Tibial artery (tissue), 4 donors: ENCODE measurements around the gene SLC9A9.
"Not testable (repeated sequence)": the region's sequence is repeated elsewhere in the genome, so short reads cannot be mapped to it uniquely, and the experiment has no call there.

Experiments used
- DNase-seq, 2 donors: peaks; one replicate each; pipeline ENCODE4 v3.0.0-alpha.2; 2019
- H3K27ac ChIP-seq, 2 donors: fragments of 200-600 bp; sonication (generic) in 1 of 2; 1 replicate in 1 of 2; 2 replicates in 1 of 2; pipeline ENCODE4 v1.5.1; 2018 to 2019; ENCODE audit warnings: mild to moderate bottlenecking in 1 of 2
- H3K27me3 ChIP-seq, 2 donors: fragments of 200-600 bp; sonication (generic) in 1 of 2; one replicate each; pipeline versions ENCODE4 v1.5.1 to v1.6.0; 2016 to 2019
- H3K36me3 ChIP-seq, 3 donors: fragments of 200-600 bp; sonication (generic) in 2 of 3; one replicate each; pipeline ENCODE4 v1.5.1; 2016 to 2019; ENCODE audit warnings: mild to moderate bottlenecking in 2 of 3
- H3K4me1 ChIP-seq, 4 donors: fragments of 200-600 bp; sonication (generic) in 2 of 4; 1 replicate in 3 of 4; 2 replicates in 1 of 4; pipeline ENCODE4 v1.5.1; 2016 to 2019
- H3K4me3 ChIP-seq, 2 donors: fragments of 200-600 bp; sonication (generic) in 1 of 2; 1 replicate in 1 of 2; 2 replicates in 1 of 2; pipeline ENCODE4 v1.5.1; 2018 to 2019; ENCODE audit warnings: mild to moderate bottlenecking in 2 of 2
- H3K9me3 ChIP-seq, 3 donors: fragments of 200-600 bp; sonication (generic) in 1 of 3; one replicate each; pipeline ENCODE4 v1.5.1; 2016 to 2019
- intact Hi-C: fragments of 100-400 bp; cut with DNase I; formaldehyde crosslinking; loops from one replicate; pipeline ENCODE4 v1.15.0; 2023; ENCODE audit warnings: low total_unique reads
- TF ChIP-seq, protein P1 (sequence below), 2 experiments: fragments of 200-600 bp in 1 of 2; fragments of 450-650 bp in 1 of 2; IDR thresholded peaks; one replicate each; pipeline ENCODE4 v1.5.1; 2017 to 2019; ENCODE audit warnings: antibody characterized with exemption in 2 of 2, mild to moderate bottlenecking in 1 of 2, moderate library complexity in 1 of 2

The SLC9A9 gene

DNA sequence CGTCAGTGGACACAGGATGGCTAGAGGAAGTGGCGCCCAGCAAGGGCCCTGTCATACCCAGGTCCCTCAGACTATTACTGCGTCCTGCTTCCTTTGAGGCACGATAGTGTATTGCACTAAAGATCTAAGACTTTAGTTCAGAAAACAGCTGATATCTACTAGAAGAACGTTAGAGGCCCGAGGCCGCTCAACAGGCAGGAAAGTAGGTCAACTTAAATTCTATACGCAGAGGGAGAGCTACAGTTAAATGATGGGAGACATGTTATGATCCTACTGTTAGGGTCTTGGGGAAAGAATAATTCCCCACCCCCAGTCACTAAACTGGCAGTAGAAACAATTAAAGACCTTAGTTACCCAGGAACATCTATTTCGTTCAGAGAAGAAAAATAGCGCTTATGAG, 410.9 kb downstream of the SLC9A9 start:
- no peak for DNase-seq
- no peak overlapping the region for H3K27ac ChIP-seq
- H3K36me3 ChIP-seq = no peaks in the 10 kb centered on the region
- H3K9me3 ChIP-seq = no peaks in the 10 kb centered on the region
- no peaks in the 10 kb centered on the region for H3K4me1 ChIP-seq
- intact Hi-C loops = no loop called here
- TF ChIP-seq, protein P1, sequence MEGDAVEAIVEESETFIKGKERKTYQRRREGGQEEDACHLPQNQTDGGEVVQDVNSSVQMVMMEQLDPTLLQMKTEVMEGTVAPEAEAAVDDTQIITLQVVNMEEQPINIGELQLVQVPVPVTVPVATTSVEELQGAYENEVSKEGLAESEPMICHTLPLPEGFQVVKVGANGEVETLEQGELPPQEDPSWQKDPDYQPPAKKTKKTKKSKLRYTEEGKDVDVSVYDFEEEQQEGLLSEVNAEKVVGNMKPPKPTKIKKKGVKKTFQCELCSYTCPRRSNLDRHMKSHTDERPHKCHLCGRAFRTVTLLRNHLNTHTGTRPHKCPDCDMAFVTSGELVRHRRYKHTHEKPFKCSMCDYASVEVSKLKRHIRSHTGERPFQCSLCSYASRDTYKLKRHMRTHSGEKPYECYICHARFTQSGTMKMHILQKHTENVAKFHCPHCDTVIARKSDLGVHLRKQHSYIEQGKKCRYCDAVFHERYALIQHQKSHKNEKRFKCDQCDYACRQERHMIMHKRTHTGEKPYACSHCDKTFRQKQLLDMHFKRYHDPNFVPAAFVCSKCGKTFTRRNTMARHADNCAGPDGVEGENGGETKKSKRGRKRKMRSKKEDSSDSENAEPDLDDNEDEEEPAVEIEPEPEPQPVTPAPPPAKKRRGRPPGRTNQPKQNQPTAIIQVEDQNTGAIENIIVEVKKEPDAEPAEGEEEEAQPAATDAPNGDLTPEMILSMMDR (IDR thresholded peaks at IDR 0.05) = no peak
- H3K4me3 ChIP-seq = no peak overlapping the region
- no peaks in the 10 kb centered on the region for H3K27me3 ChIP-seq

DNA sequence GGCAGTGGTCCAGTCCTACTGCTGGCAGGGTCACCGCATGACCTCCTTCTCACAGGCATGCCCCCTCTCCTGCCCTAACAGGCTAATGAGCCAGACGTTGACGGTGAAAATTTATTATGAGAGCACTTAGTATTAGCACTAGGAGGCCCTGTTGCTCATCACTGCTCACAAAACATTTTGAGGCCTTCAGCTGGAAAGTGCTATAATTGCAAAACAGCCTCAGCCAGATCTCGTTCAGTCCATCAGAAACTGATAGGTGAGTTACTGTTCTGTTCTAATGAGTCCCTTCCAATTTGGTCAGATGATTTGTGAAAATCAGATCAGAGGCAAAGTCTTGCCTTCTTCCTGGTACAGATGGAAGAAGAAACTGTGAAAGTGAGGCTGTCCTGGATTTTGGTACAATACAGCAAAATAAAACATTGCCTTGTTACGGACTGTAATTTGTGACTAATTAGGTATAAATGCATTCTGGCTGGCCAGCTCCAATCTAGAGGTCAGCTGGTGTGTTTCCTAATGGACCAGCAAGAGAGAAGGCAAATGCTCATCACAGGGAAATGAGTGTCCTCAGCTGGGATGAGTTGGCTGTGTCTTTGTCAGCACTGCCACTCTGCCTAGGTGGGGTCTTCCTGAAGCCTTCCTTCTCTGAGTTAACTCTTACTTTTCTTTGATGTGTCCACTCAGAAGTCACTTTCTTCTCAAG, 411.9 kb downstream of the SLC9A9 start:
- H3K9me3 ChIP-seq = no peaks in the 10 kb centered on the region
- no peaks in the 10 kb centered on the region for H3K4me1 ChIP-seq
- H3K36me3 ChIP-seq = no peaks in the 10 kb centered on the region
- no peak overlapping the region for H3K27ac ChIP-seq
- H3K4me3 ChIP-seq = no peak overlapping the region
- intact Hi-C loops = no loop called here
- DNase-seq = no peak
- no peaks in the 10 kb centered on the region for H3K27me3 ChIP-seq
- TF ChIP-seq, protein P1 (IDR thresholded peaks at IDR 0.05) = no peak

DNA sequence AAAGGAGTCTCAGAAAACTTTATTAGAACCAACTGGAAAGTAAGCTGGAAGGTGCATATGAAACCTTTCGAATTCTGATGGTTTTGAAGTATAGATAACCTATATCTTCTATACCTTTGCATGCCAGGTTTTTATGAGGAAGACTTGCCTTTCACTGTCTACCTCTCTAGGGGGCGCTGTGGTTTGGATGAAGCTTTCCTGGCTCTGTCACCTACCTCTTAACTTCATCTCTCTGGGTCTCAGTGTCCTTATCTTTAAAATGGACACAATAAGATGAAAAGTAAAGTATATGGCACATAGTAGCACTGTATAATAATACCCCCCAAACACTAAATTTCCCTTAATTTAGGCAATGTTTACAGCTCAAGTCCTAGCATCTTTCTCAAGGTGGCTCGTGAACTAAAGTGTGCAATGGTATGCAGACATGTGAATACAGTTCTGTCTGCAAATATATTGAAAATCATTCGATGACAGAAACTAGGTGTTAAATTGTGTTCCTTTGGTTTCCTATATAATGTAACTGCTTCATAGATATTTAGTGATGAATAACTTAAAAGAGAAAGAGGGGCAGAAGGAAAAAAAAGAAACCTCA, 414.4 kb downstream of the SLC9A9 start:
- intact Hi-C loops = no loop called here

DNA sequence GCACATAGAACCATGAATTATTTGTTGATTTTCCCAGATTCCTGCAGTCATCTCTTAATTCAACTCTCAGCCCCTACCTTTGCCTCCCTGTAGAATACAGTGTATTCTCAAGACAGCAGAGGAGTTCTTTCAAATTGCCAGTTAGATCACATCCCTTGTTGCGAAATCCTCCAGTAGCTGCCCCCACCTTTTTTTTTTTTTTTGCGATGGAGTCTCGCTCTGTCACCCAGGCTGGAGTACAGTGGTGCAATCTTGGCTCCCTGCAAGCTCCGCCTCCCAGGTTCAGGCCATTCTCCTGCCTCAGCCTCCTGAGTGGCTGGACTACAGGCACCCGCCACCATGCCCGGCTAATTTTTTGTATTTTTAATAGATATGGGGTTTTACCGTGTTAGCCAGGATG, 417.0 kb downstream of the SLC9A9 start:
- H3K9me3 ChIP-seq, intact Hi-C loops, H3K27me3 ChIP-seq, H3K4me3 ChIP-seq, H3K4me1 ChIP-seq, DNase-seq, H3K36me3 ChIP-seq, H3K27ac ChIP-seq: not testable (repeated sequence)

More for the DNA sequence above, 414.4 kb downstream of the SLC9A9 start:
- no peaks in the 10 kb centered on the region for H3K9me3 ChIP-seq
- H3K36me3 ChIP-seq = no peaks in the 10 kb centered on the region
- TF ChIP-seq, protein P1 (IDR thresholded peaks at IDR 0.05) = no peak
- no peak overlapping the region for H3K4me3 ChIP-seq
- H3K4me1 ChIP-seq = no peaks in the 10 kb centered on the region
- H3K27ac ChIP-seq = no peak overlapping the region
- no peaks in the 10 kb centered on the region for H3K27me3 ChIP-seq
- DNase-seq = no peak

DNA sequence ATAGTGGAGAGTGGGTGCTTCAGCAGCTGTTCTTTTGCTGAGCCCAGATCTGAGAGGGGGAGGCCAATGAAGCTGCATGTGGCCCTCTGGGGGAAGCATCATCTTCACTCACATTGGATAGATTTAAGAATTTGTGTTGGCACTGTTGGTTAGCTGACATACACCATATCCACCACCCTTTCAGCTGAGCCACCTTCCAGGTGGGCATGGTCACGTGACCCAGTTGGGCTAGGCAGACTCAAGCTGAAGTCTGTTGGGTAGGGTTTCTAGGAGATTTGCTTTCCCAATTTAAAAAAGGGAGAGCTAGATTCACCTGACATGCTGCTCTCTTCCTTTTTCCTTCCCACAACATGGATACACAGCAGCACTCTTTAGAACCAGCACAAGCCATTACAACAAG, 417.7 kb downstream of the SLC9A9 start:
- intact Hi-C loops = no loop called here
- TF ChIP-seq, protein P1 (IDR thresholded peaks at IDR 0.05) = no peak
- Histone ChIP-seq H3K4me1 (no peaks in the 10 kb centered on the region), H3K4me3 (no peak overlapping the region), H3K9me3 (no peaks in the 10 kb centered on the region), H3K36me3 (no peaks in the 10 kb centered on the region), H3K27ac (no peak overlapping the region), H3K27me3 (no peaks in the 10 kb centered on the region)
- DNase-seq = no peak

DNA sequence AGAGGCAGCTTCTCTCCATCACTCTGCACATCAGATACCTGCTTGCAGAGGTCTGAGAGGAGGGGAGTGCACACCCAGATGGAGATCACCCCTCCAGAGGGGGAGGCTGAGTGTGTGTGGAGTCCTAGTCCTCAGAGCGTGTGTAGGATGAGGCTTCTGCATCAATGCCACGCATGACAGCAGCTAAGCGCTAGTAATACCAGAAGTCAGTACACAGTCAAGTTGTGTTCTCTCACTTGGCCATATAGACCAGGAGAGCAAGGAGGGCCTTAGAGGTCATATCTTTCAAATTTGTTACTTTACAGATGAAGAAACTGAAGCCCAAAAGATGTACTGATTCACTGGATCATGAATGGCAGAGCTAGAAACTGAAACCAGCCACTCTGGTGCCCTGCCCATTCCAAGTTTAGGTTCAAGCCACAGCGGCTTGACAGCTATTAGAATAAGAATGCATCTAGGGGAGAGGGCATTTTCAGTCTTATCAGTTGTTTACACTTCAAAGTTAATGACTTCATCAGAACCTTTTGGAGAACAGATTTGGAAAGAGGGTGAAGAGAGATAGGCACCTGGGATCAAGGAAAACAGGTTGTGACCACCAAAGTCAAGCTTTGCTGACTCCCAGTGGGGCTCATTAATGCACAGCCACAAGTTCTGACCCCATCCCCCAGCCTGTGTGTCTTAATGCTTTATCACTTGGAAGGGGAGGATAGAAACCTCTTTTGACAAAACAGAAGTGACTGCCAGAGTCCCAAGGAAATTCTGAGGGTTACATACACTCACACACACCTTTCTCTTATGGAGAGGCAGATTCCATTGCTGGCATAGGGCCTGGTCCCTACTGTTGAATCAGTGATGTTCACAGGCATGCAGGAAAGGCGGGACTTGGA, 418.4 kb downstream of the SLC9A9 start:
- TF ChIP-seq, protein P1 (IDR thresholded peaks at IDR 0.05) = no peak
- H3K9me3 ChIP-seq = no peaks in the 10 kb centered on the region
- DNase-seq = no peak
- H3K27me3 ChIP-seq = no peaks in the 10 kb centered on the region
- H3K27ac ChIP-seq = no peak overlapping the region
- H3K4me1 ChIP-seq = no peaks in the 10 kb centered on the region
- H3K36me3 ChIP-seq = no peaks in the 10 kb centered on the region
- intact Hi-C loops = no loop called here
- no peak overlapping the region for H3K4me3 ChIP-seq
